Osteocyte (in vitro differentiated cells): ENCODE measurements around the gene TSPAN31. TPM values are rescaled to one million over a fixed set of nuclear protein-coding genes. Genes with fewer than 3 reads are reported as not detected.

Experiments used
- DNase-seq: peaks from one replicate; pipeline ENCODE4 v3.0.0; 2021; ENCODE audit warnings: mixed read lengths; ENCODE audit not compliant: unreplicated experiment; ENCODE audit errors: extremely low spot score
- H3K27ac Mint-ChIP-seq: one replicate; pipeline ENCODE4 v1.8.0; 2021; ENCODE audit warnings: mild to moderate bottlenecking, mixed read lengths; ENCODE audit not compliant: unreplicated experiment
- H3K27me3 Mint-ChIP-seq: one replicate; pipeline ENCODE4 v1.8.0; 2021; ENCODE audit warnings: mixed read lengths; ENCODE audit not compliant: unreplicated experiment
- H3K36me3 Mint-ChIP-seq: one replicate; pipeline ENCODE4 v1.8.0; 2021; ENCODE audit warnings: mixed read lengths; ENCODE audit not compliant: unreplicated experiment
- H3K4me1 Mint-ChIP-seq: one replicate; pipeline ENCODE4 v1.8.0; 2021; ENCODE audit warnings: mixed read lengths; ENCODE audit not compliant: unreplicated experiment
- H3K4me3 Mint-ChIP-seq: one replicate; pipeline ENCODE4 v1.8.0; 2021; ENCODE audit warnings: mild to moderate bottlenecking, moderate library complexity, mixed read lengths; ENCODE audit not compliant: unreplicated experiment
- H3K9me3 Mint-ChIP-seq: one replicate; pipeline ENCODE4 v1.8.0; 2021; ENCODE audit warnings: mixed read lengths; ENCODE audit not compliant: unreplicated experiment
- long read RNA-seq: library from polyadenylated mRNA; unstranded; transcript quantifications from one replicate; pipeline ENCODE4 v2.0.0, GENCODE V29; 2021
- total RNA-seq: library from RNA; stranded (reverse); gene quantifications from 2 replicates; pipeline ENCODE4 v1.2.1, GENCODE V29; 2021
- TF ChIP-seq, protein P1 (sequence below): fragments of 200-600 bp; sonication (generic); IDR thresholded peaks from 2 replicates; pipeline ENCODE4 v1.5.0; 2021; ENCODE audit warnings: antibody characterized with exemption, mild to moderate bottlenecking, moderate library complexity

TSPAN31 gene, protein sequence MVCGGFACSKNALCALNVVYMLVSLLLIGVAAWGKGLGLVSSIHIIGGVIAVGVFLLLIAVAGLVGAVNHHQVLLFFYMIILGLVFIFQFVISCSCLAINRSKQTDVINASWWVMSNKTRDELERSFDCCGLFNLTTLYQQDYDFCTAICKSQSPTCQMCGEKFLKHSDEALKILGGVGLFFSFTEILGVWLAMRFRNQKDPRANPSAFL
- total RNA-seq: 36.2 and 37.4 TPM in 2 replicates
- long read RNA-seq, transcript TSPAN31-201 (6 exons, 1,849 nt): major isoform, 170 of 220 reads
- long read RNA-seq, partial matches to known transcripts: 33 of 220 reads
- long read RNA-seq, other reads (novel, unspliced or antisense): 14 of 220 reads

DNA sequence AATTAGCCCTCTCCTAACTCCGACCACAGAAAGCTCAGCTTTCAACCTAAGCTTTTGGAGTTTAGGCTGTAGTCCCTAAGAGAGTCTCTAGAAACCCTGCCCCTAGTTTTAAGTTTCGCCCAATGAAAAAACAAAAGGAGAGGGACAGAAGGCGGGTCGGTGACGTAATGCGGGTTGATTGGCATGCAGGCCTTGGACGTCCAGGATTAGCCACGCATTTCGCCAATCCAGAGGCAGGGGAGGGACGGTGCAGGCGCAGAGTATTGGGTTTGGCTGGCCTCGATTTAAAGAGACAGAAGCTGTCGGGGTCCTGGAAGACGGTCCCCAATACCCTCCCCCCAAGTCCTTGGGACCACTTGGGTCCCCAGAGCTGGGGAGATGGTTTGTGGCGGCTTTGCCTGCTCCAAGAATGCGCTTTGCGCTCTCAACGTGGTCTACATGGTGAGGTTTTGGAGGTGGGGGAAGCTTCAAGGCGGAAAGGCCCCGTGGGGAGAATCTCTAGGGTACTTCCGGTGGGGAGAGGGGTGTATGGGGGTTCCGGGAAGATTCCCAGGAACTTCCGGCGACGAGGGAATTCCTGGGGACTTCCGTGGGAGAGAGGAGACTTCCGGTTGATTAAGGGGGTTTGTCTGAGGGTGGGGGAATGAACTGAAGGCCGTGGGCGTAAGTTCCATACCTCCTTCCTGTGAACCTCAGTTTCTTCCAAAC is at the start of gene TSPAN31:
Gene TSPAN31 (plus strand): TSS at position 263 of the 708 bp plus-strand sequence. CDS start 116 bp downstream, at position 379.
- Mint-ChIP-seq H3K4me3 (peak within 1 kb of the TSS; percentile 97), H3K36me3 (peaks cover 21% of the 10 kb centered on the region), H3K27me3 (peaks cover 24% of the 10 kb centered on the region), H3K4me1 (peaks cover 17% of the 10 kb centered on the region), H3K27ac (peak within 1 kb of the TSS; percentile 100), H3K9me3 (no peaks in the 10 kb centered on the region)
- DNase-seq: peak; percentile 97
- TF ChIP-seq, protein P1, sequence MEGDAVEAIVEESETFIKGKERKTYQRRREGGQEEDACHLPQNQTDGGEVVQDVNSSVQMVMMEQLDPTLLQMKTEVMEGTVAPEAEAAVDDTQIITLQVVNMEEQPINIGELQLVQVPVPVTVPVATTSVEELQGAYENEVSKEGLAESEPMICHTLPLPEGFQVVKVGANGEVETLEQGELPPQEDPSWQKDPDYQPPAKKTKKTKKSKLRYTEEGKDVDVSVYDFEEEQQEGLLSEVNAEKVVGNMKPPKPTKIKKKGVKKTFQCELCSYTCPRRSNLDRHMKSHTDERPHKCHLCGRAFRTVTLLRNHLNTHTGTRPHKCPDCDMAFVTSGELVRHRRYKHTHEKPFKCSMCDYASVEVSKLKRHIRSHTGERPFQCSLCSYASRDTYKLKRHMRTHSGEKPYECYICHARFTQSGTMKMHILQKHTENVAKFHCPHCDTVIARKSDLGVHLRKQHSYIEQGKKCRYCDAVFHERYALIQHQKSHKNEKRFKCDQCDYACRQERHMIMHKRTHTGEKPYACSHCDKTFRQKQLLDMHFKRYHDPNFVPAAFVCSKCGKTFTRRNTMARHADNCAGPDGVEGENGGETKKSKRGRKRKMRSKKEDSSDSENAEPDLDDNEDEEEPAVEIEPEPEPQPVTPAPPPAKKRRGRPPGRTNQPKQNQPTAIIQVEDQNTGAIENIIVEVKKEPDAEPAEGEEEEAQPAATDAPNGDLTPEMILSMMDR: no peak

DNA sequence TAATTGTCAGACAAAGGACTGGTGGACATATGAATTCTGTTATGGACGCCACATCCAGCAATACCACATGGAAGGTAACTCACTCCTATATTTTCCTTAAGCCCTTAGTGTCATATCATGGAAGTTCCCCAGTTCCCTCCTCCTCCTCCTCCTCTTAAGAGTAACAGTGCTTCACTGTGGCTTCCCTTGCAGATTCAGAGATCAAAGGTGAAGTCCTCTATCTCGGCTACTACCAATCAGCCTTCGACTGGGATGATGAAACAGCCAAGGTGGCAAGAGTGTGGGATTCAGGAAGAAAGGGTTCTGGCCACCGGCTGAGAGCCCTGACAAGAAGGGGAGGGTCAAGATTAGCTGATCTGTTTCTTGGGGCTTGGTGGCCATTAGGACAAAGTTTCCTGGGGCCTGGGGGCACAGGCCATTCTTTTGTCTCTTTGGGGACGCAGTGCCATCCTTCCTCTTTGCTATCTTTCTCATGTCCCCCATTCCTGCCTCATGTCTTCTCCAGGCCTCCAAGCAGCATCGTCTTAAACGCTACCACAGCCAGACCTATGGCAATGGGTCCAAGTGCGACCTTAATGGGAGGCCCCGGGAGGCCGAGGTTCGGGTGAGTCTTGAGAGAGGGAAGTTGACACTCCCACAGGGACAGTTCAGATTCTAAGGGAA is 48.9 kb upstream of the TSPAN31 start:
- Mint-ChIP-seq H3K36me3 (peaks cover 32% of the 10 kb centered on the region), H3K4me3 (no peak overlapping the region), H3K27ac (no peak overlapping the region), H3K9me3 (no peaks in the 10 kb centered on the region), H3K27me3 (peaks cover 4% of the 10 kb centered on the region), H3K4me1 (no peaks in the 10 kb centered on the region)
- TF ChIP-seq, protein P1: no peak
- no peak for DNase-seq

DNA sequence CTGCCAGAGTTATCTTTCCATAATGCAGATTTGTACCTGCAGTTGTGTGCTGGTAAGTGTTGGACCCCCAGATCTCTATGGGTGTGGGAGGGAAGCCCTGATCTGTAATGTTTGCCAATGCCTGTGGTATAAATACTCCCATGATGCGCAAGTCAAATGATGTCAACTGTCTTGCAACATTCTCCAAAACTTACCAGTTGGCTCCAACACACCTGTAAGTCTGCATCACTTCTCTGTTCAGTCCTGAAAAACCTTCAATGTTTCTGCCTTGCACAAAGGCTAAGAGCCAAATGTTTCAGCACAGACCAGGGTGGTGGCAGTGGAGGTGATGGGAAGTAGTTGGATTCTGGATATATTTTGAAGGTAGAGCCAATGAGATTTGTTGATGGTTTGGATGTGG is 47.8 kb upstream of the TSPAN31 start:
- Mint-ChIP-seq H3K27me3 (no peaks in the 10 kb centered on the region), H3K4me3 (no peak overlapping the region), H3K36me3 (peaks cover 32% of the 10 kb centered on the region), H3K27ac (no peak overlapping the region), H3K9me3 (no peaks in the 10 kb centered on the region), H3K4me1 (no peaks in the 10 kb centered on the region)
- TF ChIP-seq, protein P1: no peak
- no peak for DNase-seq

DNA sequence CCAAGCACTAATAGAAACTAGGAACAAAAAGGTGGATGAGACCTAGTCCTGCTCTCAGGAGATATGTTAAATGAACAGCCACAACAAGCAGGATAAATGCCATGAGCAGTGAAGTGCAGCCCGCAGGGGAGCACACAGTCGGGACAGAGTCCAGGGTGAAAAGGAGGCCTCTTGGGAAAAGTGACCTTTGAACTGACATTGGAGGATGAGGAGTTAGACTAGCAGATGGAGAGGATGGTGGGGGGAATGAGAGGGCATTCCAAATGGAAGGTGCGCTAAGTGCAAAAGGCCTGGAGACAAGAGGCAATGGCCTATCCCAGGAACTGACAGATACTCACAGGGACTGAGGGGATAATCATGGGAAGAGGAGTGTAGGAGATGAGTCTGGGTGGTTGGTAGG is 46.4 kb upstream of the TSPAN31 start:
- Mint-ChIP-seq H3K27me3 (no peaks in the 10 kb centered on the region), H3K9me3 (peaks cover 9% of the 10 kb centered on the region), H3K4me3 (no peak overlapping the region), H3K36me3 (peaks cover 43% of the 10 kb centered on the region), H3K27ac (no peak overlapping the region), H3K4me1 (no peaks in the 10 kb centered on the region)
- TF ChIP-seq, protein P1: no peak
- DNase-seq: no peak

DNA sequence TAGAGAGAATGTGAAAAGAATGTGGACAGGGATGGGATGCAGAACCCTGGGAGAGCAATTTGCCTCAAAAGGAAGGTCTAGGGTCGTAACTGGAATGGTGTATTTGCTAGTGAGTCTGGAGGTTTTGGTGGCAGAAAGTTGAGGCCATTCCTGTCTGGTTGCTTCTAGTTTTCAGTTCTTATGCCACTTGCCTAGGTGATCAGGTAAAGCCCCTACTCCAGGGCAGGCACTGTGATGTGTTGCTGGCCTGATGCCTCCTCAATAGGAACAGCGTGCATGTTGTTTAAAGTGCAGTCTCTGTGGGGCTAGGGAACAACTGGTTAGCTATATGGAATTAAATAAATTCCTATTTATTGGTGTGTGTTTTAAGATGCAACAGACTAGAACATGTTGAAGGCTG is 44.5 kb upstream of the TSPAN31 start:
- TF ChIP-seq, protein P1: no peak
- Mint-ChIP-seq H3K27ac (no peak overlapping the region), H3K27me3 (no peaks in the 10 kb centered on the region), H3K4me1 (no peaks in the 10 kb centered on the region), H3K36me3 (peaks cover 59% of the 10 kb centered on the region), H3K9me3 (peaks cover 15% of the 10 kb centered on the region), H3K4me3 (no peak overlapping the region)
- no peak for DNase-seq
